ENCODE measurements around the gene TMEM239.

TMEM239 gene

GRCh38 chr20:2809690-2810089 is 6.5 kb upstream of the TMEM239 start:
- Histone ChIP-seq H3K4me1 (ENCODE audit: control insufficient read depth, insufficient read depth, low read length) (peaks cover 6% of the 10 kb centered on the region; the same call in 1 of the 2 replicates), H3K36me3 (ENCODE audit: control insufficient read depth, insufficient read depth, low read length) (no peaks in the 10 kb centered on the region), H3K27me3 (ENCODE audit: control insufficient read depth, insufficient read depth, low read length) (peaks cover 37% of the 10 kb centered on the region), H3K4me3 (ENCODE audit: low read depth, low read length) (no peak overlapping the region), H3K27ac (ENCODE audit: low read depth, low read length) (no peak overlapping the region), H3K9me3 (ENCODE audit: control insufficient read depth, insufficient read depth, low read length) (no peaks in the 10 kb centered on the region; the same call in 1 of the 2 replicates), H3K9ac (ENCODE audit: low read depth, low read length) (no peak overlapping the region)

- Histone ChIP-seq H3K4me1 (ENCODE audit: control insufficient read depth, insufficient read depth, low read length) (no peaks in the 10 kb centered on the region), H3K9ac (ENCODE audit: low read depth, low read length) (no peak overlapping the region), H3K27me3 (ENCODE audit: control insufficient read depth, insufficient read depth, low read length) (peaks cover 18% of the 10 kb centered on the region), H3K36me3 (ENCODE audit: control insufficient read depth, insufficient read depth, low read length) (no peaks in the 10 kb centered on the region), H3K9me3 (ENCODE audit: control insufficient read depth, insufficient read depth, low read length) (no peaks in the 10 kb centered on the region; the same call in 1 of the 2 replicates), H3K4me3 (ENCODE audit: low read depth, low read length) (no peak overlapping the region), H3K27ac (ENCODE audit: low read depth, low read length) (no peak overlapping the region)
Measured at GRCh38 chr20:2812189-2812588, 4.0 kb upstream of the TMEM239 start.

DNA sequence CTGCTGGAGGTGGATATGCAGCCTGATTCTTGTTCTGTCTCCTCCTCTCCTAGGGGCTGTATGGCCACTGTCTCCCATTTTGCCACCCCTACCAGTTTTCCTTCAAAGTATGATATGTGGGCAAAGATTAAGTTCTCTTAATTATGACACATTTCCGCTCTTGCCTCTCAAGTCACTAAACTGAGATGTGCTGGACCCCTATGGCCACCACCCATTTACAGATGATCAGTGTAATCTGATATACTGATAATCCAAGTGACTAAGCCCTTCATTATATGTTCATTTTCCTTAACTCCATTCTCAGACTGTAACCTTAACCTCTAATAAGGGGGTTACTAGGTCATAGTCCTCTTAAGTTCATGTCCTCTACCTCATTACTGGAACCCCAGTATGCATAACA is 2.1 kb upstream of the TMEM239 start:
- Histone ChIP-seq H3K36me3 (ENCODE audit: control insufficient read depth, insufficient read depth, low read length) (no peaks in the 10 kb centered on the region), H3K9ac (ENCODE audit: low read depth, low read length) (no peak overlapping the region), H3K9me3 (ENCODE audit: control insufficient read depth, insufficient read depth, low read length) (no peaks in the 10 kb centered on the region; the same call in 1 of the 2 replicates), H3K27me3 (ENCODE audit: control insufficient read depth, insufficient read depth, low read length) (peaks cover 16% of the 10 kb centered on the region), H3K4me1 (ENCODE audit: control insufficient read depth, insufficient read depth, low read length) (no peaks in the 10 kb centered on the region), H3K27ac (ENCODE audit: low read depth, low read length) (no peak overlapping the region), H3K4me3 (ENCODE audit: low read depth, low read length) (no peak overlapping the region)

DNA sequence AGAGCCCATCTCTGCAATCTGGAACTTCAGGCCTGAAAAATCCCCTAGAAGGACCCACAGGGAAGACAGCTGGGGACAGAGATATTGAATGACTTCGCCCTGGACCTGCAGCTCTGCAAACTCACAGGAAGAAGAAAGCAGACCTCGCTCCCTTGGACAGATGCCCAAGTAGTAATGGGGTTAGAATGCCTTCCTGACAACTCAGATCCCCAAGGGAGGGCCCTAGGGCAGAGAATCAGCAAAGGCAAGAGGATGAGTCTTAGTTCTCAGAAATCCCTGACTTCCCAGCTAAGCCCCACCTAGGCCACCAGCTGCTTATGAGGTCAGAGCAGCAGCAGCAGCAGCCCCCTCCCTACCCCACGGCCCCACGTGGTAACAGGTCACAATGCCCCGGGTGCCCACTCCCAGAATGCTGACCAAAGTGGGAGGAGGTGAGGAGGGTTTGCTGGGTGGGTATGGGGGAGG is 1.5 kb upstream of the TMEM239 start, which contains the start of gene C20orf141:
Gene C20orf141, plus strand, starts transcription at position 401 of the 465 bp plus-strand sequence. CDS start 198 bp downstream, outside the sequence.
- H3K27me3 ChIP-seq (ENCODE audit: control insufficient read depth, insufficient read depth, low read length) = peaks cover 21% of the 10 kb centered on the region
- no peaks in the 10 kb centered on the region; the same call in 1 of the 2 replicates for H3K9me3 ChIP-seq (ENCODE audit: control insufficient read depth, insufficient read depth, low read length)
- no peaks in the 10 kb centered on the region for H3K4me1 ChIP-seq (ENCODE audit: control insufficient read depth, insufficient read depth, low read length)
- H3K36me3 ChIP-seq (ENCODE audit: control insufficient read depth, insufficient read depth, low read length) = no peaks in the 10 kb centered on the region
- H3K4me3 ChIP-seq (ENCODE audit: low read depth, low read length) = no peak within 1 kb of the TSS
- no peak within 1 kb of the TSS for H3K27ac ChIP-seq (ENCODE audit: low read depth, low read length)
- H3K9ac ChIP-seq (ENCODE audit: low read depth, low read length) = no peak within 1 kb of the TSS

GRCh38 chr20:2815242-2815900 is 793 bp upstream of the TMEM239 start:
- H3K36me3 ChIP-seq (ENCODE audit: control insufficient read depth, insufficient read depth, low read length) = no peaks in the 10 kb centered on the region
- H3K27ac ChIP-seq (ENCODE audit: low read depth, low read length) = no peak overlapping the region
- peaks cover 7% of the 10 kb centered on the region for H3K4me1 ChIP-seq (ENCODE audit: control insufficient read depth, insufficient read depth, low read length)
- no peak overlapping the region for H3K9ac ChIP-seq (ENCODE audit: low read depth, low read length)
- H3K4me3 ChIP-seq (ENCODE audit: low read depth, low read length) = no peak overlapping the region
- H3K9me3 ChIP-seq (ENCODE audit: control insufficient read depth, insufficient read depth, low read length) = no peaks in the 10 kb centered on the region; the same call in 1 of the 2 replicates
- peaks cover 29% of the 10 kb centered on the region for H3K27me3 ChIP-seq (ENCODE audit: control insufficient read depth, insufficient read depth, low read length)

- no peak overlapping the region for H3K9ac ChIP-seq (ENCODE audit: low read depth, low read length)
Measured at GRCh38 chr20:2816583-2817340, 598 bp downstream of the TMEM239 start.

DNA sequence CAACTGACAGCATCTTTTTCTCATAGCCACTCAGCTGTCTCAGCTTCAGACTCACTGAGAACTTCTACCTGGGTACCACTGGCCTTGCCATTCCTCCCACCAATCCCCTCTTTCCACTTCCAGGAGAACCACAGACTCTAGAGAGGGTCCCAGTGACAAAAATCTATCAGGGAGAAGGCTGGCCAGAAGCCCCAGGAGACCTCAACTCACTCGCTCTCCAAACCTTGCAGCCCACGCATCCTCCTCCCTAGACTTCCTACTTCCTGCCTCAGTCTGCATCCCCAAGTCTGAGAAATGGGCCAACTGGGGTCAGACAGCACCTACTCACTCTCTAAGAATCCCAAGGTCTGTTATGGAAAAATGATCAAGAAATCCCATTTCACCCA is 1.2 kb downstream of the TMEM239 start:
- Histone ChIP-seq H3K4me3 (ENCODE audit: low read depth, low read length) (no peak overlapping the region), H3K4me1 (ENCODE audit: control insufficient read depth, insufficient read depth, low read length) (peaks cover 10% of the 10 kb centered on the region), H3K9me3 (ENCODE audit: control insufficient read depth, insufficient read depth, low read length) (no peaks in the 10 kb centered on the region), H3K9ac (ENCODE audit: low read depth, low read length) (no peak overlapping the region), H3K27me3 (ENCODE audit: control insufficient read depth, insufficient read depth, low read length) (peaks cover 48% of the 10 kb centered on the region), H3K27ac (ENCODE audit: low read depth, low read length) (no peak overlapping the region), H3K36me3 (ENCODE audit: control insufficient read depth, insufficient read depth, low read length) (no peaks in the 10 kb centered on the region)

More at GRCh38 chr20:2816583-2817340, 598 bp downstream of the TMEM239 start:
- Histone ChIP-seq H3K4me3 (ENCODE audit: low read depth, low read length) (no peak overlapping the region), H3K4me1 (ENCODE audit: control insufficient read depth, insufficient read depth, low read length) (peaks cover 10% of the 10 kb centered on the region), H3K9me3 (ENCODE audit: control insufficient read depth, insufficient read depth, low read length) (no peaks in the 10 kb centered on the region; the same call in 1 of the 2 replicates), H3K36me3 (ENCODE audit: control insufficient read depth, insufficient read depth, low read length) (no peaks in the 10 kb centered on the region), H3K27me3 (ENCODE audit: control insufficient read depth, insufficient read depth, low read length) (peaks cover 43% of the 10 kb centered on the region), H3K27ac (ENCODE audit: low read depth, low read length) (no peak overlapping the region)

GRCh38 chr20:2817891-2818595 is 1.9 kb downstream of the TMEM239 start:
- no peak overlapping the region for H3K27ac ChIP-seq (ENCODE audit: low read depth, low read length)
- no peak overlapping the region for H3K4me3 ChIP-seq (ENCODE audit: low read depth, low read length)
- no peaks in the 10 kb centered on the region for H3K36me3 ChIP-seq (ENCODE audit: control insufficient read depth, insufficient read depth, low read length)
- peaks cover 49% of the 10 kb centered on the region for H3K27me3 ChIP-seq (ENCODE audit: control insufficient read depth, insufficient read depth, low read length)
- H3K9ac ChIP-seq (ENCODE audit: low read depth, low read length) = no peak overlapping the region
- H3K4me1 ChIP-seq (ENCODE audit: control insufficient read depth, insufficient read depth, low read length) = peaks cover 10% of the 10 kb centered on the region
- H3K9me3 ChIP-seq (ENCODE audit: control insufficient read depth, insufficient read depth, low read length) = no peaks in the 10 kb centered on the region

GRCh38 chr20:2820084-2820895 is 4.1 kb downstream of the TMEM239 start:
- Histone ChIP-seq H3K9me3 (ENCODE audit: control insufficient read depth, insufficient read depth, low read length) (no peaks in the 10 kb centered on the region), H3K4me3 (ENCODE audit: low read depth, low read length) (peak overlapping the region; percentile 10), H3K27ac (ENCODE audit: low read depth, low read length) (no peak overlapping the region), H3K36me3 (ENCODE audit: control insufficient read depth, insufficient read depth, low read length) (no peaks in the 10 kb centered on the region), H3K27me3 (ENCODE audit: control insufficient read depth, insufficient read depth, low read length) (peaks cover 49% of the 10 kb centered on the region), H3K9ac (ENCODE audit: low read depth, low read length) (no peak overlapping the region), H3K4me1 (ENCODE audit: control insufficient read depth, insufficient read depth, low read length) (peaks cover 10% of the 10 kb centered on the region)

Measured in HUES48 (cell line).